Left forelimb (tissue), 1 donor: ENCODE results near the gene LMBR1.
"Not testable (repeated sequence)": the region's sequence is repeated elsewhere in the genome, so short reads cannot be mapped to it uniquely, and the experiment has no call there.

Source experiments
- DNase-seq: peaks from one replicate; pipeline ENCODE4 v3.0.0-alpha.2; 2018; ENCODE audit warnings: low spot score

LMBR1 gene

GRCh38 chr7:156845379-156846101 is 47.4 kb downstream of the LMBR1 start:
- DNase-seq = no peak

- DNase-seq = not testable (repeated sequence)
Observed at GRCh38 chr7:156843582-156843981, 49.4 kb downstream of the LMBR1 start.

- DNase-seq = no peak
Observed at GRCh38 chr7:156843157-156843556, 49.8 kb downstream of the LMBR1 start.

GRCh38 chr7:156842740-156843140 is 50.2 kb downstream of the LMBR1 start:
- no peak for DNase-seq

- no peak for DNase-seq
Observed at GRCh38 chr7:156842317-156842716, 50.7 kb downstream of the LMBR1 start.

- DNase-seq = no peak
Observed at GRCh38 chr7:156841497-156841896, 51.5 kb downstream of the LMBR1 start.

GRCh38 chr7:156840134-156840533 is 52.8 kb downstream of the LMBR1 start:
- DNase-seq = no peak

- no peak for DNase-seq
Observed at GRCh38 chr7:156836443-156836842, 56.5 kb downstream of the LMBR1 start.

GRCh38 chr7:156834462-156834861 is 58.5 kb downstream of the LMBR1 start:
- no peak for DNase-seq

GRCh38 chr7:156833312-156833711 is 59.7 kb downstream of the LMBR1 start:
- DNase-seq = no peak

GRCh38 chr7:156832195-156832877 is 60.6 kb downstream of the LMBR1 start:
- DNase-seq = no peak

- DNase-seq = no peak
Observed at GRCh38 chr7:156829669-156830336, 63.2 kb downstream of the LMBR1 start.

- DNase-seq = no peak
Observed at GRCh38 chr7:156827587-156828203, 65.3 kb downstream of the LMBR1 start.

- DNase-seq = no peak
Observed at GRCh38 chr7:156823435-156823834, 69.5 kb downstream of the LMBR1 start.

- DNase-seq = no peak
Observed at GRCh38 chr7:156820445-156821063, 72.4 kb downstream of the LMBR1 start.

- no peak for DNase-seq
Observed at GRCh38 chr7:156819733-156820295, 73.2 kb downstream of the LMBR1 start.

- DNase-seq = no peak
Observed at GRCh38 chr7:156818133-156818532, 74.8 kb downstream of the LMBR1 start.

GRCh38 chr7:156816943-156817572 is 75.9 kb downstream of the LMBR1 start:
- DNase-seq = no peak

GRCh38 chr7:156811706-156812105 is 81.3 kb downstream of the LMBR1 start:
- no peak for DNase-seq

- DNase-seq = not testable (repeated sequence)
Observed at GRCh38 chr7:156803656-156804055, 89.3 kb downstream of the LMBR1 start.

- DNase-seq = no peak
Observed at GRCh38 chr7:156802214-156802613, 90.8 kb downstream of the LMBR1 start.
